H1 (cell line): Measurements from ENCODE around the gene ST6GALNAC4. TPM values are rescaled to one million over a fixed set of nuclear protein-coding genes. Genes with fewer than 3 reads are reported as not detected.

Source experiments
- CHD1 ChIP-seq: IDR thresholded peaks from 2 replicates; pipeline ENCODE4 v1.6.1; 2012; ENCODE audit warnings: low read depth, low read length, improper control_type of control experiment
- CHD2 ChIP-seq: IDR thresholded peaks from 2 replicates; pipeline ENCODE4 v1.6.1; 2012; ENCODE audit warnings: low read length, improper control_type of control experiment
- CTCF ChIP-seq, 3 experiments: IDR thresholded peaks; 1 replicate in 2 of 3; 2 replicates in 1 of 3; pipeline versions ENCODE4 v1.5.1 to v1.6.1; 2011; ENCODE audit warnings: low read length in 3 of 3, mild to moderate bottlenecking in 3 of 3, inconsistent platforms in 2 of 3, low read depth in 1 of 3, moderate library complexity in 1 of 3; ENCODE audit not compliant: insufficient read depth in 1 of 3; ENCODE audit errors: control extremely low read depth in 1 of 3
- E2F6 ChIP-seq: IDR thresholded peaks from 2 replicates; pipeline ENCODE4 v1.6.1; 2012; ENCODE audit warnings: inconsistent platforms
- GABPA ChIP-seq: IDR thresholded peaks from 2 replicates; pipeline ENCODE4 v1.6.1; 2011; ENCODE audit warnings: mild to moderate bottlenecking, low read length, moderate library complexity, borderline replicate concordance; ENCODE audit not compliant: insufficient read depth
- GTF2F1 ChIP-seq: IDR thresholded peaks from 2 replicates; pipeline ENCODE4 v1.6.1; 2012; ENCODE audit warnings: low read depth, low read length, improper control_type of control experiment, borderline replicate concordance
- MAX ChIP-seq: IDR thresholded peaks from 2 replicates; pipeline ENCODE4 v1.6.1; 2012; ENCODE audit warnings: inconsistent platforms
- PHF8 ChIP-seq: fragments of 200-600 bp; sonication (generic); conservative IDR thresholded peaks from 2 replicates; pipeline ENCODE4 v1.7.1; 2012; ENCODE audit warnings: low read depth, mild to moderate bottlenecking, inconsistent platforms, low read length, moderate library complexity
- RAD21 ChIP-seq, 2 experiments: IDR thresholded peaks in 1 of 2; conservative IDR thresholded peaks in 1 of 2; 2 replicates each; pipeline ENCODE4 v1.6.1; 2011; ENCODE audit warnings: low read depth in 2 of 2, low read length in 2 of 2, improper control_type of control experiment in 1 of 2, inconsistent platforms in 1 of 2, mild to moderate bottlenecking in 1 of 2, moderate library complexity in 1 of 2
- RBBP5 ChIP-seq: IDR thresholded peaks from 2 replicates; pipeline ENCODE4 v1.7.1; 2012; ENCODE audit warnings: low read depth, mild to moderate bottlenecking, inconsistent platforms, low read length, moderate library complexity, borderline replicate concordance
- RNF2 ChIP-seq: fragments of 200-900, 300-1000 bp; sonication (generic); IDR thresholded peaks from 2 replicates; pipeline ENCODE4 v1.7.1; 2016; ENCODE audit warnings: borderline replicate concordance, low read depth, mild to moderate bottlenecking, antibody characterized with exemption, low read length; ENCODE audit not compliant: poor library complexity, severe bottlenecking; ENCODE audit errors: missing control alignments
- SIX5 ChIP-seq: IDR thresholded peaks from 2 replicates; pipeline ENCODE4 v1.6.1; 2011; ENCODE audit warnings: mild to moderate bottlenecking, low read depth, low read length
- SP2 ChIP-seq: IDR thresholded peaks from 2 replicates; pipeline ENCODE4 v1.6.1; 2012; ENCODE audit warnings: mild to moderate bottlenecking, low read length, inconsistent platforms
- TAF7 ChIP-seq: optimal IDR thresholded peaks from 2 replicates; pipeline ENCODE3; 2011; ENCODE audit warnings: low read depth, mild to moderate bottlenecking, inconsistent platforms, low read length, moderate library complexity, borderline replicate concordance
- TBP ChIP-seq: IDR thresholded peaks from 2 replicates; pipeline ENCODE4 v1.6.1; 2011; ENCODE audit warnings: low read depth, low read length, improper control_type of control experiment
- USF2 ChIP-seq: IDR thresholded peaks from 2 replicates; pipeline ENCODE4 v1.6.1; 2011; ENCODE audit warnings: low read length, improper control_type of control experiment
- polyA plus RNA-seq, 7 experiments: library from polyadenylated mRNA; depleted of rRNA in 3 of 7; stranded (reverse) in 5 of 7; unstranded in 2 of 7; fragments of >200 nt in 5 of 7; fragments of 200-250 nt in 2 of 7; gene quantifications; 1 replicate in 5 of 7; 2 replicates in 1 of 7; 4 replicates in 1 of 7; pipeline versions ENCODE4 v1.2.1 to v1.2.3, GENCODE V29; 2011 to 2013; ENCODE audit warnings: missing spikeins in 2 of 7, mixed read lengths in 2 of 7
- total RNA-seq: library from RNA; stranded (reverse); fragmentation: NEBNext Ultra II Directional; extraction: Animal tissue kit (Norgen Biotek cat#: 25700); gene quantifications from 2 replicates; pipeline ENCODE4 v1.2.1, GENCODE V29; 2021
- TF ChIP-seq, protein P1 (sequence below): IDR thresholded peaks from 2 replicates; pipeline ENCODE4 v1.6.1; 2011; ENCODE audit warnings: low read depth, mild to moderate bottlenecking, low read length; ENCODE audit not compliant: insufficient read depth

The ST6GALNAC4 gene
- total and polyA plus RNA-seq, 2 of the 8 experiments (the other 6 are each of a cell fraction or from before 2014, with no cell fraction given), result 21.8 to 34.1 TPM

DNA sequence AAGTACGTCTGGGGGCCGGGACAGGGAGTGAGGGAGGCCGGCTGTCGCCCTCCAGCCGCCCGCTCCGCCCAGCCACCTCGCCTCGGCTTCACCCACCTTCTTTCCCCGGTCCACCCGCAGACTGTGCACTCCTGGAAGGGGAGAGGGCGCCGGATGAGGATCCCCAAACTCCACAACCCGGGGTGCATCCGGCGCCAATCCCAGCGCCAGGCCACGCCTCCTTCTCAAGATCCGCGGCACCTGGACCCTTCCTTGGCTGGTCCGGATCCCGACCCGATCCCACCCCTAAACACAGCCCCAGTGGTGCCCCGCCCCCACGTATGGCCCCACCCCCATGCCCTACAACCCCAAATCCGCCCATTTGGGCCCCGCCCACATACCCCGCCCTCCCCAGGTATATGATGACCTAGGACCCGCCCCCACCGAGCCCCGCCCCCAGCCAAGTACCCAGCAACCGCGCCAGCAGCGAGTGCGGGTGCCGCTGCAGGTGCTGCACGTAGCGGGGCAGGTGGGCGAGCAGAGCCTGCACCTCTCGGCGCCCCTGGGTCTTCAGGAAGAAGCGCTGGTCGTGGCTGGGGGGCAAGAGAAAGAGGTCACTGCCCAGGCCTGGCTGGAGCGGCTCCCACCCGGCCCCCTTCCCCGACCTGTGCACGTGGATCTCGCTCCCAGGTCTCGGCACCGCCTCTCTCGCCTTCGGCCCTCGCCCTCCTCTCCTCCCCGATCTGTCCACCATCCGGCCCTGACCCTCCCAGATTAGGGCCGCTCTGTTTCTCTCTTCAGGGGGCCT, 10.6 kb upstream of the ST6GALNAC4 start (continued):
- no peak for TF ChIP-seq CTCF (IDR thresholded peaks at IDR 0.05; ENCODE audit: control extremely low read depth in 1 of 3, insufficient read depth in 1 of 3, low read depth in 1 of 3, low read length in 3 of 3)
- no peak for TF ChIP-seq GTF2F1
- no peak for TF ChIP-seq USF2
- TF ChIP-seq TAF7, result no peak
- TF ChIP-seq, protein P1, sequence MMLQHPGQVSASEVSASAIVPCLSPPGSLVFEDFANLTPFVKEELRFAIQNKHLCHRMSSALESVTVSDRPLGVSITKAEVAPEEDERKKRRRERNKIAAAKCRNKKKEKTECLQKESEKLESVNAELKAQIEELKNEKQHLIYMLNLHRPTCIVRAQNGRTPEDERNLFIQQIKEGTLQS, result no peak
- TF ChIP-seq CHD2, result no peak
- TF ChIP-seq SP2, result no peak
- no peak for TF ChIP-seq RAD21 (IDR thresholded peaks at IDR 0.05 in 1 of 2, conservative IDR thresholded peaks at IDR 0.05 in 1 of 2; ENCODE audit: low read depth in 2 of 2, low read length in 2 of 2)
- peak; percentile 32; the same call in 1 of the 2 replicates for TF ChIP-seq TBP
- peak; percentile 28; the same call in 1 of the 2 replicates for TF ChIP-seq PHF8
- no peak for TF ChIP-seq CHD1
- TF ChIP-seq RBBP5, result no peak
- TF ChIP-seq RNF2, result peak; percentile 18
- TF ChIP-seq MAX, result peak; percentile 66
- no peak for TF ChIP-seq GABPA
- TF ChIP-seq E2F6, result peak; percentile 81; the same call in 1 of the 2 replicates
- no peak for TF ChIP-seq SIX5
